ENCODE data around the gene TMIGD1.

DNA sequence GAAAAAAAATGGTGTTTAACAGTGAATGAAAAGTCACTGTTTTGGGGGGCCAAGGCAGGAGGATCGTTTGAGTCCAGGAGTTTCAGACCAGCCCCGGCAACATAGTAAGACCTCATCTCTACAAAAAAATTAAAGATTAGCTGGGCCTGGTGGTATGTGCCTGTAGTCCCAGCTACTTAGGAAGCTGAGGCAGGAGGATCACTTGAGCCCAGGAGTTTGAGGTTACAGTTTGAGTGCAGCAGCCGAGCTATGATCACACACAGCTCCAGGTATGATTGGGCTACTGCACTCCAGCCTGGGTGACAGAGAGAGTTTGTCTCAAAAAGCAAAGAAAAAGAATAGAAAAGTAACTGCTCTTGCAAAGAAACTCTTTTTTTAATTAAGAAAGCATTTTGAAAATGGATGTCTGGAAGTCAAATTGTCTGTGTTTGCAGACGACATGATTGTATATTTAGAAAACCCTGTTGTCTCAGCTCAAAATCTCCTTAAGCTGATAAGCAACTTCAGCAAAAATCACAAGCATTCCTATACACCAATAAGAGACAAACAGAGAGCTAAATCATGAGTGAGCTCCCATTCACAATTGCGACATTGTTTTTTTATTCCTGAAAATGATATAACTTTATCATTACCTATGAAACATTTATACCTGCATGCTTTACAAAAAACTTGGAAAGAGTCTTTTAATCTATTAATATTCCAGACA, 24.4 kb upstream of the TMIGD1 start:
- TF ChIP-seq, protein P1, sequence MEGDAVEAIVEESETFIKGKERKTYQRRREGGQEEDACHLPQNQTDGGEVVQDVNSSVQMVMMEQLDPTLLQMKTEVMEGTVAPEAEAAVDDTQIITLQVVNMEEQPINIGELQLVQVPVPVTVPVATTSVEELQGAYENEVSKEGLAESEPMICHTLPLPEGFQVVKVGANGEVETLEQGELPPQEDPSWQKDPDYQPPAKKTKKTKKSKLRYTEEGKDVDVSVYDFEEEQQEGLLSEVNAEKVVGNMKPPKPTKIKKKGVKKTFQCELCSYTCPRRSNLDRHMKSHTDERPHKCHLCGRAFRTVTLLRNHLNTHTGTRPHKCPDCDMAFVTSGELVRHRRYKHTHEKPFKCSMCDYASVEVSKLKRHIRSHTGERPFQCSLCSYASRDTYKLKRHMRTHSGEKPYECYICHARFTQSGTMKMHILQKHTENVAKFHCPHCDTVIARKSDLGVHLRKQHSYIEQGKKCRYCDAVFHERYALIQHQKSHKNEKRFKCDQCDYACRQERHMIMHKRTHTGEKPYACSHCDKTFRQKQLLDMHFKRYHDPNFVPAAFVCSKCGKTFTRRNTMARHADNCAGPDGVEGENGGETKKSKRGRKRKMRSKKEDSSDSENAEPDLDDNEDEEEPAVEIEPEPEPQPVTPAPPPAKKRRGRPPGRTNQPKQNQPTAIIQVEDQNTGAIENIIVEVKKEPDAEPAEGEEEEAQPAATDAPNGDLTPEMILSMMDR (optimal IDR thresholded peaks at IDR 0.05 in 1 of 3, IDR thresholded peaks at IDR 0.05 in 1 of 3, conservative IDR thresholded peaks at IDR 0.05 in 1 of 3; ENCODE audit: extremely low read depth in 1 of 3, insufficient read depth in 2 of 3, low read length in 3 of 3), result no peak
- TF ChIP-seq EZH2 (IDR thresholded peaks at IDR 0.05; ENCODE audit: low read length), result no peak

All from keratinocyte (primary cell).